Mesenchymal stem cell (in vitro differentiated cells and primary cell): ENCODE measurements around the gene ALOX5AP. TPM values are rescaled to one million over a fixed set of nuclear protein-coding genes. Genes with fewer than 3 reads are reported as not detected.

Source experiments
- DNase-seq: peaks from one replicate; pipeline ENCODE4 v3.0.0-alpha.2; 2013
- H2AFZ ChIP-seq: one replicate; pipeline ENCODE4 v1.6.1; 2013; ENCODE audit warnings: low read depth, mild to moderate bottlenecking, control low read depth, inconsistent platforms, low read length, moderate library complexity
- H2AK5ac ChIP-seq: 2 replicates; pipeline ENCODE4 v1.6.1; 2013; ENCODE audit warnings: low read length, moderate library complexity, mild to moderate bottlenecking, inconsistent platforms; ENCODE audit not compliant: severe bottlenecking
- H2BK120ac ChIP-seq: one replicate; pipeline ENCODE4 v1.6.1; 2013; ENCODE audit warnings: low read depth, mild to moderate bottlenecking, inconsistent platforms, low read length, moderate library complexity
- H2BK12ac ChIP-seq, 2 experiments: one replicate each; pipeline ENCODE4 v1.6.1; 2013; ENCODE audit warnings: inconsistent platforms in 2 of 2, low read length in 2 of 2, mild to moderate bottlenecking in 2 of 2, moderate library complexity in 2 of 2, control low read depth in 1 of 2
- H2BK15ac ChIP-seq: one replicate; pipeline ENCODE4 v1.6.1; 2013; ENCODE audit warnings: mild to moderate bottlenecking, low read depth, inconsistent platforms; ENCODE audit not compliant: poor library complexity, severe bottlenecking
- H2BK5ac ChIP-seq: 2 replicates; pipeline ENCODE4 v1.6.1; 2013; ENCODE audit warnings: low read depth, mild to moderate bottlenecking, low read length, control low read depth, inconsistent platforms; ENCODE audit not compliant: poor library complexity, severe bottlenecking
- H3K14ac ChIP-seq, 2 experiments: one replicate each; pipeline ENCODE4 v1.6.1; 2013; ENCODE audit warnings: inconsistent platforms in 2 of 2, low read length in 2 of 2, control low read depth in 1 of 2, mild to moderate bottlenecking in 1 of 2, moderate library complexity in 1 of 2
- H3K18ac ChIP-seq, 2 experiments: one replicate each; pipeline ENCODE4 v1.6.1; 2013; ENCODE audit warnings: inconsistent platforms in 2 of 2, low read length in 2 of 2, control low read depth in 1 of 2, low read depth in 1 of 2, mild to moderate bottlenecking in 1 of 2
- H3K23ac ChIP-seq, 2 experiments: one replicate each; pipeline ENCODE4 v1.6.1; 2013; ENCODE audit warnings: inconsistent platforms in 2 of 2, low read length in 2 of 2, mild to moderate bottlenecking in 2 of 2, moderate library complexity in 2 of 2, control low read depth in 1 of 2
- H3K27ac ChIP-seq: 2 replicates; pipeline ENCODE4 v1.5.1; 2013; ENCODE audit warnings: mild to moderate bottlenecking, moderate library complexity, low read length, control low read depth, inconsistent platforms; ENCODE audit not compliant: poor library complexity, severe bottlenecking
- H3K27me3 ChIP-seq, 2 experiments: 2 replicates each; pipeline versions ENCODE4 v1.6.1 to v1.7.0; 2013; ENCODE audit warnings: low read length in 2 of 2, mild to moderate bottlenecking in 2 of 2, moderate library complexity in 2 of 2, control low read depth in 1 of 2, inconsistent platforms in 1 of 2; ENCODE audit not compliant: control insufficient read depth in 1 of 2, insufficient read depth in 1 of 2
- H3K36me3 ChIP-seq, 2 experiments: 2 replicates each; pipeline versions ENCODE4 v1.6.1 to v1.7.0; 2013; ENCODE audit warnings: low read length in 2 of 2, control low read depth in 1 of 2, inconsistent platforms in 1 of 2, low read depth in 1 of 2, mild to moderate bottlenecking in 1 of 2; ENCODE audit not compliant: insufficient read depth in 2 of 2, control insufficient read depth in 1 of 2
- H3K4ac ChIP-seq, 2 experiments: one replicate each; pipeline ENCODE4 v1.6.1; 2013; ENCODE audit warnings: inconsistent platforms in 2 of 2, low read length in 2 of 2, mild to moderate bottlenecking in 2 of 2, moderate library complexity in 2 of 2, control low read depth in 1 of 2, low read depth in 1 of 2
- H3K4me1 ChIP-seq: 2 replicates; pipeline ENCODE4 v1.6.1; 2013; ENCODE audit warnings: low read depth, low read length, control low read depth; ENCODE audit not compliant: control insufficient read depth, insufficient read depth
- H3K4me2 ChIP-seq: 2 replicates; pipeline ENCODE4 v1.6.1; 2013; ENCODE audit warnings: low read length, mild to moderate bottlenecking, inconsistent platforms; ENCODE audit not compliant: poor library complexity, severe bottlenecking
- H3K4me3 ChIP-seq, 2 experiments: 2 replicates each; pipeline versions ENCODE4 v1.5.1 to v1.7.0; 2013; ENCODE audit warnings: low read length in 2 of 2, mild to moderate bottlenecking in 2 of 2, control low read depth in 1 of 2, low read depth in 1 of 2; ENCODE audit not compliant: insufficient read depth in 1 of 2
- H3K79me1 ChIP-seq: replicated peaks from 2 replicates; pipeline ENCODE4 v1.6.1; 2013; ENCODE audit warnings: mild to moderate bottlenecking, control low read depth, low read length, inconsistent platforms; ENCODE audit not compliant: poor library complexity, severe bottlenecking
- H3K9ac ChIP-seq: 2 replicates; pipeline ENCODE4 v1.7.0; 2013; ENCODE audit warnings: mild to moderate bottlenecking, low read length, moderate library complexity
- H3K9me3 ChIP-seq: 2 replicates; pipeline ENCODE4 v1.7.0; 2013; ENCODE audit warnings: mild to moderate bottlenecking, low read length; ENCODE audit not compliant: control insufficient read depth
- H4K8ac ChIP-seq: one replicate; pipeline ENCODE4 v1.6.1; 2013; ENCODE audit warnings: inconsistent platforms, mild to moderate bottlenecking, low read length, moderate library complexity
- H4K91ac ChIP-seq: one replicate; pipeline ENCODE4 v1.6.1; 2013; ENCODE audit warnings: mild to moderate bottlenecking, low read length, inconsistent platforms
- WGBS: methylation state at CpG from one replicate; pipeline ENCODE4 v1.1.7; 2013; ENCODE audit warnings: mixed read lengths; 5-methylcytosine and 5-hydroxymethylcytosine counted together
- polyA plus RNA-seq, 2 experiments: library from polyadenylated mRNA; stranded (reverse); fragments of 200-250 nt; gene quantifications; one replicate each; pipeline ENCODE4 v1.2.3, GENCODE V29; 2013

ALOX5AP gene
- polyA plus RNA-seq (2013, experiment 1 of 2) = 14.2 TPM
- 15.0 TPM for polyA plus RNA-seq (2013, experiment 2 of 2)

- H3K4me2 ChIP-seq = no peak within 1 kb of the TSS
- no peak within 1 kb of the TSS for H2AK5ac ChIP-seq
- no peaks in the 10 kb centered on the region for H3K36me3 ChIP-seq
- no peak within 1 kb of the TSS for H3K9ac ChIP-seq
- H4K8ac ChIP-seq = no peak within 1 kb of the TSS
- no peak within 1 kb of the TSS for H3K4ac ChIP-seq
- H2BK15ac ChIP-seq = no peak within 1 kb of the TSS
- H3K79me1 ChIP-seq = no peaks in the 10 kb centered on the region
- H3K9me3 ChIP-seq = no peaks in the 10 kb centered on the region
- H2BK5ac ChIP-seq = peak within 1 kb of the TSS; percentile 15
- no peak within 1 kb of the TSS for H2AFZ ChIP-seq
- H3K27ac ChIP-seq = peak within 1 kb of the TSS; percentile 64
- peak within 1 kb of the TSS; percentile 7 to 14 for H2BK12ac ChIP-seq
- H3K18ac ChIP-seq = peak within 1 kb of the TSS in 1 of 2 experiments; percentile 61
- no peak within 1 kb of the TSS for H4K91ac ChIP-seq
- WGBS = 92% methylated on average over 5 of the region's 6 CpGs
- peaks cover 14% of the 10 kb centered on the region for H3K4me1 ChIP-seq
- no peak within 1 kb of the TSS for H3K14ac ChIP-seq
- peak within 1 kb of the TSS; percentile 27 for H2BK120ac ChIP-seq
- H3K27me3 ChIP-seq = peaks cover 0 to 52% of the 10 kb centered on the region in 2 experiments
- H3K4me3 ChIP-seq = no peak within 1 kb of the TSS
- no peak for DNase-seq
- H3K23ac ChIP-seq = no peak within 1 kb of the TSS
These were observed at the start of gene ALOX5AP for GRCh38 chr13:30735025-30735871. Gene ALOX5AP, plus strand, starts transcription at chr13:30735543. Its CDS starts 63 bp downstream, at chr13:30735606.

GRCh38 chr13:30685987-30686386, 49.4 kb upstream of the ALOX5AP start:
- Histone ChIP-seq H4K91ac (no peak overlapping the region), H3K18ac (no peak overlapping the region), H3K23ac (no peak overlapping the region), H2BK15ac (no peak overlapping the region), H3K27ac (no peak overlapping the region), H3K27me3 (no peaks in the 10 kb centered on the region), H3K4ac (no peak overlapping the region), H3K79me1 (no peaks in the 10 kb centered on the region), H2BK5ac (no peak overlapping the region), H2AFZ (no peak overlapping the region), H3K36me3 (no peaks in the 10 kb centered on the region), H2BK12ac (peak overlapping the region; percentile 8 to 14), H3K4me1 (peaks cover 7% of the 10 kb centered on the region), H3K4me2 (no peak overlapping the region), H3K4me3 (no peak overlapping the region), H2AK5ac (no peak overlapping the region), H3K9me3 (no peaks in the 10 kb centered on the region), H2BK120ac (no peak overlapping the region), H3K9ac (no peak overlapping the region), H4K8ac (no peak overlapping the region), H3K14ac (no peak overlapping the region)
- no peak for DNase-seq
- 66% methylated on average over 2 of the region's 2 CpGs for WGBS

GRCh38 chr13:30687601-30688000, 47.7 kb upstream of the ALOX5AP start:
- Histone ChIP-seq H3K9ac (no peak overlapping the region), H3K79me1 (no peaks in the 10 kb centered on the region), H3K14ac (no peak overlapping the region), H3K4ac (no peak overlapping the region), H4K91ac (no peak overlapping the region), H3K18ac (no peak overlapping the region), H2BK15ac (no peak overlapping the region), H3K27me3 (no peaks in the 10 kb centered on the region), H3K27ac (no peak overlapping the region), H2BK12ac (no peak overlapping the region), H3K4me1 (peaks cover 8% of the 10 kb centered on the region), H2AK5ac (no peak overlapping the region), H2BK120ac (no peak overlapping the region), H2AFZ (no peak overlapping the region), H3K4me3 (no peak overlapping the region), H3K23ac (no peak overlapping the region), H3K36me3 (no peaks in the 10 kb centered on the region), H4K8ac (no peak overlapping the region), H3K4me2 (no peak overlapping the region), H2BK5ac (no peak overlapping the region), H3K9me3 (no peaks in the 10 kb centered on the region)
- DNase-seq = no peak
- WGBS = 88% methylated on average over 1 of the region's 3 CpGs

GRCh38 chr13:30689752-30690151, 45.6 kb upstream of the ALOX5AP start:
- Histone ChIP-seq H3K14ac (no peak overlapping the region), H3K23ac (no peak overlapping the region), H3K79me1 (no peaks in the 10 kb centered on the region), H3K9me3 (no peaks in the 10 kb centered on the region), H4K91ac (peak overlapping the region; percentile 19), H3K4me2 (no peak overlapping the region), H2BK120ac (no peak overlapping the region), H2BK12ac (peak overlapping the region; percentile 18 to 80), H2BK15ac (no peak overlapping the region), H3K9ac (peak overlapping the region; percentile 85), H3K18ac (peak overlapping the region in 1 of 2 experiments; percentile 28), H2AK5ac (no peak overlapping the region), H2BK5ac (no peak overlapping the region), H4K8ac (peak overlapping the region; percentile 5), H2AFZ (no peak overlapping the region), H3K27ac (no peak overlapping the region), H3K27me3 (no peaks in the 10 kb centered on the region), H3K4me1 (peaks cover 5% of the 10 kb centered on the region), H3K4ac (no peak overlapping the region), H3K36me3 (no peaks in the 10 kb centered on the region), H3K4me3 (peak overlapping the region in 1 of 2 experiments; percentile 78)
- 94% methylated on average over 13 of the region's 14 CpGs for WGBS
- no peak for DNase-seq
